ENCODE measurements around the gene SNTG2.
"Not testable (repeated sequence)": the region's sequence is repeated elsewhere in the genome, so short reads cannot be mapped to it uniquely, and the experiment has no call there.

Gene SNTG2

GRCh38 chr2:1207962-1208510 lies 257.4 kb downstream of the SNTG2 start:
- no peak for DNase-seq

GRCh38 chr2:1208522-1208921 lies 257.9 kb downstream of the SNTG2 start:
- no peak for DNase-seq

- no peak for DNase-seq
Observed at GRCh38 chr2:1209246-1209645, 258.6 kb downstream of the SNTG2 start.

- no peak for DNase-seq
Observed at GRCh38 chr2:1209761-1210160, 259.1 kb downstream of the SNTG2 start.

- DNase-seq: no peak
Observed at GRCh38 chr2:1210352-1210751, 259.7 kb downstream of the SNTG2 start.

DNA sequence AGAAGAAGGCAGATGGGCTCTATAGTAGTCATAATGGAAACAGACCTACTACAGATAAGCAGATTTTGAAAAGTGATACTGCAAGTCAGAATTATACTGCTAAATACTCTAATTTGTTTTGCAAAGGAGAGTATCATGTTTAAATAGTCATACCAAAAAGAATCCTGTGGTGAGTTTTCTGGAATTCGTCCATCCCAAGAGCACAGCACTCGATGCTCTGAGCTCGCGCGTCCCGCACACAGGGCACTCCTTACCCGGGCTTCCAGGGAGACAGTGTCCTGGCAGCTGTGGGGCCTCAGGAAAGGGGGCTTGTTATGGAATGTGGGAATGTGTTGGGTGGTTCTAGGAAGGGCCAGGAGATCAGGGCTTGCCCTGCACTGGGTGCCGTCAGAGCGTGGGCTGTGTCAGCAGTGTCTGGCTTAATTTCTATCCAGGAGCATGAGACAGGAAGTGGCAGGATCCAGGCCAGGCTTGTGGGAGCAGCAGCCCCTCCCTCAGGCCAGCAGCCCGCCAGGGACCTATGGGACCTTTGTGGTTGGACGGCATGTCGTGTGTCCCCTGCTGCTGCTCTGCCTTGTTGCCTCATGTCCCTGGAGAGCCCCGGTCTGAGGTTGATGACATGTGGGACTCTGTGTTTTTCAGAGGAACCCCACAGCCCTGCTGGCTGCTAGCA lies 269.4 kb downstream of the SNTG2 start:
- no peak for DNase-seq

DNA sequence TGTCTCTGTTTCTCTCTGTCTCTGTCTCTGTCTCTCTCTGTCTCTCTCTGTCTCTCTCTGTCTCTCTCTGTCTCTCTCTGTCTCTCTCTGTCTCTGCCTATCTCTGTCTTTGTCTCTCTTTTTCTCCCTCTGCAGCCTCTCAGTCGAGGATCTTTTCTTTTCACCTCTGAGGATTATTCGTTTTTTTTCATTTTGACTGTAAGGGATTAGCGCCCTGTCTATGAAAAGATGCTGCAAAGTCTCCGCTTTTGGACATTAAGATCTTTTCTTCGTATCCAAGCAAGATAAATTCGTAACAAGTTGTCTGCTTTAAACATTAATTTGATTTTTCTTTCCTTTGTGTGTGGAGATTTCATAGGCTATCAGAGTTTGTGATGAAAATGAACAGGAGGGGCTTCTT lies 271.4 kb downstream of the SNTG2 start:
- no peak for DNase-seq

- no peak for DNase-seq
Observed at GRCh38 chr2:1223791-1224190, 273.1 kb downstream of the SNTG2 start.

- no peak for DNase-seq
Observed at GRCh38 chr2:1224901-1225300, 274.3 kb downstream of the SNTG2 start.

- no peak for DNase-seq
Observed at GRCh38 chr2:1226766-1227165, 276.1 kb downstream of the SNTG2 start.

GRCh38 chr2:1227274-1227900 lies 276.7 kb downstream of the SNTG2 start:
- no peak for DNase-seq

- not testable (repeated sequence) for DNase-seq
Observed at GRCh38 chr2:1229596-1229995, 278.9 kb downstream of the SNTG2 start.

DNA sequence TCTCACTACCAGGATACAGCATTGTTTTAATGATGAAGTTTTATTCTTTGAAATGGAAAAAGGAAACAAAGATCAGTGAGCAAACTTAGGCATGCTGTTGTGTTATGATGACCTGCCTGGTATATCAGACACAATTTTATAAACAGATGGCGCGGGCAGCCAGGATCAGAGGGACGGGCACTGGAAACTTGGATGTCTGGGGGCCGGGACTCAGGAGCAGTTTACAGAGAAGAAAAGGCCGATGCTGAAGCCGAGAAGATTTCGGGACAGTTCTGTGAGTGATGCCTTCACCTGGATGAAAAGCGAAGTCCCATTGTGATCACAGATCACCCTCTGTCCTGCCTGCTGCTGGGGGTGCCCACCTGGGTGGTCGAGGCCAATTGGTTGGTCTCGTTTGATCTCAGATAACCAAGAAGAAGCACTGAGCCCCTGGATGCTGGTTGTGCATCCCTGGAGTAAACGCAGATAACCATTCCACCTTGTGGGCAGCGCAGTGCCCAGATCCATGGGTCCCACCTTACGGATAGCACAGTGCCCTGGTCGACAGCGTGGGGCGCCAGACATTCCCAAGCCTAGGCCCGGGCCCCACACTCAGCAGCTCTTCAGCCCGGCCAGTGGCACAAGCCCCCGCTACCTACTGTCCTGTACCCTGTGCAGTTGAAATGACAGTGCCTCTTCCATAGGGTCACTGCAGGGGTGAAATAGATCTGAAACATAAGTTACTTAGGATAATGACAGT lies 279.7 kb downstream of the SNTG2 start:
- DNase-seq: no peak

GRCh38 chr2:1231466-1232063 lies 280.9 kb downstream of the SNTG2 start:
- DNase-seq: no peak

DNA sequence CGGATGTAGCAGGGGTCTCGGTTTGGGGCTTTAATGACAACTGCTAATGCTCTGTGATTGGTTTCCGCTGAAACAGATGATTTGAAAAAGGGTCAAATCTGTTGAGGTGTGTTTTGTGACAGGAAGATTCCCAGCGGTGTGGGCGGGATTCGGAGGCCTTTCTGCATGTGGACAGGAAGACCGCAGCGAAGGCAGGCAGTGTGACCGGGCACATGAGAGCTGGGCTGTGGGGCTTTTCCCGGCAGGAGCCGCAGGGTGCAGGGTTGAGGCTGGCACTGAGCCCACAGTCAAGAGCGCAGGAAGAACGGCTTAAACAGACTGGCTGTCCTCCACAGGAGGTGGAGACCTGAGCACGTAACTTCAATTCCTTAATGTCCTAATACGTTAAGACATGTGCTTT lies 282.6 kb downstream of the SNTG2 start:
- DNase-seq: no peak

- DNase-seq: no peak
Observed at GRCh38 chr2:1234731-1235308, 284.2 kb downstream of the SNTG2 start.

- no peak for DNase-seq
Observed at GRCh38 chr2:1235806-1236205, 285.2 kb downstream of the SNTG2 start.

GRCh38 chr2:1236606-1237005 lies 286.0 kb downstream of the SNTG2 start:
- DNase-seq: no peak

GRCh38 chr2:1237783-1238182 lies 287.1 kb downstream of the SNTG2 start:
- DNase-seq: no peak

- no peak for DNase-seq
Observed at GRCh38 chr2:1238598-1239138, 288.0 kb downstream of the SNTG2 start.

DNA sequence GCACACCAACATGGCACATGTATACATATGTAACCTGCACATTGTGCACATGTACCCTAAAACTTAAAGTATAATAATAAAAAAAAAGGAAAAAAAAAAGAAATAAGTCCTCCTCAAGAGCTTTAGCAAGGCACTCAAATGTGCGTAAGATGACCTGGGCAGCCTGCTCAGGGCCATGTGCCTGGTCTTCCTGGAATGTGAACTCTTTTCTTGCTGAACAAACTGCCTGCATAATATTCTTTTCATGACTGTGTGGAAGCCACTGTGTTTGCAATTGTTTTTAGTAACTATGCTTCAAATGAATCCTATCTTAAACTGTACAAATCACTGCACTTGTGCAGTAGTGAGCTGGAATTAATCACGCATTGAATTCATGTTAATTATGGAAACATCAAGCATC lies 294.5 kb downstream of the SNTG2 start:
- no peak for DNase-seq

DNA sequence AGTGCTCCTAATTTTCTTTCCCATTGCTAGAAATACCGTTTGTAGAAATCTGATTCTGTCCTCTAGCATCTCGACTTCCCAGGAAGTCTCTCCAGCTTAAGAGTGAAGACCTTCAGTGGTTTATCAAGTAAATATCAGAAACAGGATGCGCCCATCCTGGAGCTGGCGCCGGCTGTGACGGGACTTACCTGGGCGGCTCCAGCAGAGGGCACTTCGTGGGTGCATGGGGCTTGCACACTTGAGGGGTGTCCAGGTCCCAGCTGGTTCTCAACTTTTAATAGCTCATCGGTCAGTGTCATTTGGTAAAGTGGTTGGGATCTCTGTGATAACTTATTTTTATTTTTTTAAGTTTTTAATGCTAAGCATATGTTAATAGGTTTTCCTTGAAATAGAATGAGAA lies 295.6 kb downstream of the SNTG2 start:
- DNase-seq: no peak

DNA sequence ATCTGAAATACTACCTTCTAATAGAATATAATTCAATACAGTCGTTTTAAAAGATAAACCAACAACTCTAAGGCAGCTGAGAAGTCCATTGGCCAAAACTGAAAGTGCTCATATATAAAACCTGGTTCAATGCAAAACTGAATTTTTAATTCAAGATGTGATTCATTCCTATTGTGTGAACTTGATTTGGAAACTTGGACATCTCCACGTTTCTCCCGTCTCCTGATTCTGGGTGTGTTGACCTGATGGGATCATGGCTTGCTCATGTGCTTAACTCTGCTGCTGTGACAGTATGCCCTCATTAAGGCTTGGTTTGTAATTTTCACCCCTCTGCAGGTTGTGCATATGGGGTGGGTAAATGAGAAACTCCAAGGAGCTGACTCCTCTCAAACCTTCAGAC lies 296.3 kb downstream of the SNTG2 start:
- DNase-seq: no peak

All from T-helper 1 cell (primary cell).